HEK293 (cell line): ENCODE measurements around the gene STAMBP.
A peak's percentile ranks its signal among the peaks of the same experiment; 100 is the strongest.

ENCODE experiments used
- CTCF ChIA-PET: fragments of 350-600 bp; formaldehyde crosslinking; extraction: SDS; loops from one replicate; lab custom pipeline; 2021; ENCODE audit warnings: antibody characterized with exemption; lab: Yijun Ruan, JAX
- POLR2A ChIA-PET: fragments of 300-600 bp; formaldehyde crosslinking; extraction: SDS; loops from one replicate; lab custom pipeline; 2020; ENCODE audit warnings: antibody characterized with exemption, inconsistent platforms; lab: Yijun Ruan, JAX
- H3K27ac ChIP-seq: fragments of 200-500 bp; sonication (Bioruptor generic); 2 replicates; pipeline ENCODE4 v1.5.1; 2014; ENCODE audit warnings: low read depth, low read length, control low read depth, inconsistent platforms; ENCODE audit errors: extremely low read depth
- H3K36me3 ChIP-seq, 2 experiments: fragments of 200-500 bp in 1 of 2; sonication (Bioruptor generic) in 1 of 2; 1 replicate in 1 of 2; 2 replicates in 1 of 2; pipeline ENCODE4 v1.5.1; 2014 to 2017; ENCODE audit warnings: inconsistent platforms in 2 of 2, low read length in 2 of 2; ENCODE audit not compliant: control insufficient read depth in 2 of 2, insufficient read depth in 1 of 2
- H3K4me1 ChIP-seq: fragments of 200-500 bp; sonication (Bioruptor generic); 2 replicates; pipeline ENCODE4 v1.5.1; 2014; ENCODE audit warnings: mild to moderate bottlenecking, low read length, inconsistent platforms; ENCODE audit not compliant: control insufficient read depth, insufficient read depth
- H3K4me3 ChIP-seq: 2 replicates; pipeline ENCODE4 v1.5.1; 2011; ENCODE audit warnings: low read depth, mild to moderate bottlenecking, control low read depth, low read length, moderate library complexity
- H3K9me3 ChIP-seq: fragments of 200-500 bp; sonication (Bioruptor generic); 2 replicates; pipeline ENCODE4 v1.5.1; 2014; ENCODE audit warnings: low read depth, low read length, inconsistent platforms; ENCODE audit not compliant: control insufficient read depth, insufficient read depth
- ELK4 ChIP-seq: IDR thresholded peaks from 2 replicates; pipeline ENCODE4 v1.6.1; 2011; ENCODE audit warnings: mild to moderate bottlenecking, low read depth, low read length, borderline replicate concordance
- GLI4 ChIP-seq: fragments of 450-650 bp; formaldehyde crosslinking; IDR thresholded peaks from 2 replicates; pipeline ENCODE4 v1.5.1; 2016; ENCODE audit warnings: missing biosample characterization, missing genetic modification characterization
- OVOL3 ChIP-seq: fragments of 450-650 bp; formaldehyde crosslinking; IDR thresholded peaks from 2 replicates; pipeline ENCODE4 v1.5.1; 2016; ENCODE audit warnings: missing biosample characterization, missing genetic modification characterization
- PRDM2 ChIP-seq: fragments of 450-650 bp; formaldehyde crosslinking; IDR thresholded peaks from 2 replicates; pipeline ENCODE4 v1.5.1; 2016; ENCODE audit warnings: missing biosample characterization, missing genetic modification characterization, borderline replicate concordance
- SP3 ChIP-seq: fragments of 450-650 bp; formaldehyde crosslinking; IDR thresholded peaks from 2 replicates; pipeline ENCODE4 v1.5.1; 2016; ENCODE audit warnings: missing biosample characterization, missing genetic modification characterization
- ZBTB8A ChIP-seq: fragments of 450-650 bp; formaldehyde crosslinking; IDR thresholded peaks from 2 replicates; pipeline ENCODE4 v1.5.1; 2016; ENCODE audit warnings: missing biosample characterization, missing genetic modification characterization
- ZIC2 ChIP-seq: fragments of 450-650 bp; formaldehyde crosslinking; IDR thresholded peaks from 2 replicates; pipeline ENCODE4 v1.5.1; 2016; ENCODE audit warnings: missing biosample characterization, missing genetic modification characterization
- ZNF133 ChIP-seq: fragments of 450-650 bp; formaldehyde crosslinking; IDR thresholded peaks from 2 replicates; pipeline ENCODE4 v1.5.1; 2016; ENCODE audit warnings: missing biosample characterization, missing genetic modification characterization
- ZNF211 ChIP-seq: fragments of 450-650 bp; formaldehyde crosslinking; IDR thresholded peaks from 2 replicates; pipeline ENCODE4 v1.5.1; 2016; ENCODE audit warnings: low read depth, missing biosample characterization, missing genetic modification characterization
- ZNF274 ChIP-seq, 2 experiments: fragments of 200-500 bp in 1 of 2; fragments of 450-650 bp in 1 of 2; sonication (Bioruptor generic) in 1 of 2; formaldehyde crosslinking in 1 of 2; IDR thresholded peaks; 2 replicates each; pipeline versions ENCODE4 v1.5.1 to v1.6.1; 2014 to 2016; ENCODE audit warnings: borderline replicate concordance in 1 of 2, inconsistent platforms in 1 of 2, low read length in 1 of 2, missing biosample characterization in 1 of 2, missing genetic modification characterization in 1 of 2
- ZNF404 ChIP-seq: fragments of 450-650 bp; formaldehyde crosslinking; IDR thresholded peaks from 2 replicates; pipeline ENCODE4 v1.5.1; 2017; ENCODE audit warnings: missing biosample characterization, missing genetic modification characterization
- ZNF488 ChIP-seq: fragments of 450-650 bp; formaldehyde crosslinking; IDR thresholded peaks from 2 replicates; pipeline ENCODE4 v1.5.1; 2016; ENCODE audit warnings: missing biosample characterization, missing genetic modification characterization
- ZNF514 ChIP-seq: fragments of 450-650 bp; formaldehyde crosslinking; IDR thresholded peaks from 2 replicates; pipeline ENCODE4 v1.5.1; 2016; ENCODE audit warnings: missing biosample characterization, missing genetic modification characterization
- ZNF600 ChIP-seq: fragments of 450-650 bp; formaldehyde crosslinking; IDR thresholded peaks from 2 replicates; pipeline ENCODE4 v1.5.1; 2016; ENCODE audit warnings: missing biosample characterization, missing genetic modification characterization
- ZNF624 ChIP-seq: fragments of 450-650 bp; formaldehyde crosslinking; IDR thresholded peaks from 2 replicates; pipeline ENCODE4 v1.5.1; 2017; ENCODE audit warnings: missing biosample characterization, missing genetic modification characterization
- ZNF747 ChIP-seq: fragments of 450-650 bp; formaldehyde crosslinking; IDR thresholded peaks from 2 replicates; pipeline ENCODE4 v1.5.1; 2016; ENCODE audit warnings: missing biosample characterization, missing genetic modification characterization
- ZNF830 ChIP-seq: fragments of 450-650 bp; IDR thresholded peaks from 2 replicates; pipeline ENCODE4 v1.5.0; 2018; ENCODE audit warnings: missing biosample characterization, missing genetic modification characterization, low read depth, mild to moderate bottlenecking, moderate library complexity
- TF ChIP-seq, protein P1 (sequence below): fragments of 450-650 bp; formaldehyde crosslinking; IDR thresholded peaks from 2 replicates; pipeline ENCODE4 v1.5.1; 2017; ENCODE audit warnings: missing biosample characterization, missing genetic modification characterization

STAMBP gene

GRCh38 chr2:73917696-73918207 lies 89.0 kb downstream of the STAMBP start:
- no peaks in the 10 kb centered on the region for H3K4me1 ChIP-seq
- no peak overlapping the region for H3K27ac ChIP-seq
- H3K4me3 ChIP-seq: no peak overlapping the region
- H3K9me3 ChIP-seq: no peaks in the 10 kb centered on the region
- TF ChIP-seq ZNF211 (tag by site-specific recombination) (no peak), ZNF830 (tag by site-specific recombination) (no peak), SP3 (tag by site-specific recombination) (no peak), ZIC2 (tag by site-specific recombination) (peak; percentile 23; the same call in 1 of the 2 replicates), ELK4 (no peak), ZNF747 (tag by site-specific recombination) (no peak)
- POLR2A ChIA-PET: interaction anchor here (1.0 kb wide), 1 partner anchor 281 kb away, joined by 3 read pairs; the partner anchor contains the start of gene MTHFD2
- CTCF ChIA-PET: no interaction called here
- H3K36me3 ChIP-seq: no peaks in the 10 kb centered on the region

GRCh38 chr2:73918856-73919255 lies 90.1 kb downstream of the STAMBP start:
- TF ChIP-seq ZBTB8A (tag by site-specific recombination) (no peak), GLI4 (tag by site-specific recombination) (no peak), ZNF133 (tag by site-specific recombination) (no peak), ZNF274 (IDR thresholded peaks at IDR 0.05; ENCODE audit: low read length) (no peak), ZNF274 (tag by site-specific recombination; IDR thresholded peaks at IDR 0.05; ENCODE audit: borderline replicate concordance) (no peak), ZNF488 (tag by site-specific recombination) (no peak), OVOL3 (tag by site-specific recombination) (no peak), ZNF514 (no peak), ZNF404 (tag by site-specific recombination) (no peak)
- TF ChIP-seq, protein P1, sequence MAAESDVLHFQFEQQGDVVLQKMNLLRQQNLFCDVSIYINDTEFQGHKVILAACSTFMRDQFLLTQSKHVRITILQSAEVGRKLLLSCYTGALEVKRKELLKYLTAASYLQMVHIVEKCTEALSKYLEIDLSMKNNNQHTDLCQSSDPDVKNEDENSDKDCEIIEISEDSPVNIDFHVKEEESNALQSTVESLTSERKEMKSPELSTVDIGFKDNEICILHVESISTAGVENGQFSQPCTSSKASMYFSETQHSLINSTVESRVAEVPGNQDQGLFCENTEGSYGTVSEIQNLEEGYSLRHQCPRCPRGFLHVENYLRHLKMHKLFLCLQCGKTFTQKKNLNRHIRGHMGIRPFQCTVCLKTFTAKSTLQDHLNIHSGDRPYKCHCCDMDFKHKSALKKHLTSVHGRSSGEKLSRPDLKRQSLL: no peak
- Histone ChIP-seq H3K9me3 (no peaks in the 10 kb centered on the region), H3K4me1 (no peaks in the 10 kb centered on the region), H3K27ac (no peak overlapping the region), H3K4me3 (no peak overlapping the region), H3K36me3 (no peaks in the 10 kb centered on the region)
- ChIA-PET CTCF (no interaction called here), POLR2A (no interaction called here)

GRCh38 chr2:73919596-73920228 lies 91.0 kb downstream of the STAMBP start:
- no peak for TF ChIP-seq ZNF600 (tag by site-specific recombination)
- TF ChIP-seq PRDM2 (tag by site-specific recombination): no peak
- no peak for TF ChIP-seq ZNF624 (tag by site-specific recombination)
- no peak for TF ChIP-seq ELK4
- Histone ChIP-seq H3K36me3 (no peaks in the 10 kb centered on the region), H3K4me1 (no peaks in the 10 kb centered on the region), H3K27ac (no peak overlapping the region), H3K9me3 (no peaks in the 10 kb centered on the region), H3K4me3 (no peak overlapping the region)
- CTCF ChIA-PET: no interaction called here
- POLR2A ChIA-PET: no interaction called here
